Endothelial cell of umbilical vein (primary cell): Measurements from ENCODE around the gene ADIPOR2. TPM values are rescaled to one million over a fixed set of nuclear protein-coding genes. Genes with fewer than 3 reads are reported as not detected.

Experiments used
- BruUV-seq: library from RNA; stranded (reverse); fragments of 400-500 nt; replicated peaks from 2 replicates; lab custom pipeline; 2021; lab: Mats Ljungman, UMichigan
- CTCF ChIA-PET: fragments of 300-600, 350-600 bp; sonication (Branson Sonifier 250); formaldehyde crosslinking; loops from one replicate; lab custom pipeline; 2021; ENCODE audit warnings: antibody characterized with exemption, inconsistent platforms; lab: Charles Lee
- POLR2A ChIA-PET: fragments of 300-600, 350-600 bp; sonication (Branson Sonifier 250); formaldehyde crosslinking; loops from one replicate; lab custom pipeline; 2021; ENCODE audit warnings: antibody characterized with exemption, inconsistent platforms; lab: Charles Lee
- DNase-seq: peaks from one replicate; pipeline ENCODE4 v3.0.0-alpha.2; 2011; ENCODE audit warnings: low read depth, low spot score
- FAIRE-seq: peaks from 2 replicates; lab custom pipeline; 2011; peaks lifted over from hg19 to GRCh38; lab: Jason Lieb, UNC
- H2AFZ ChIP-seq: 2 replicates; pipeline ENCODE4 v1.6.0; 2012; ENCODE audit warnings: low read depth, low read length, control low read depth, inconsistent platforms
- H3K27ac ChIP-seq: 2 replicates; pipeline ENCODE4 v1.5.1; 2011; ENCODE audit warnings: low read depth, mild to moderate bottlenecking, control low read depth, low read length, moderate library complexity; ENCODE audit not compliant: insufficient read depth
- H3K27me3 ChIP-seq, 2 experiments: 2 replicates each; pipeline versions ENCODE4 v1.6.0 to v1.6.1; 2011; ENCODE audit warnings: low read length in 2 of 2, mixed read lengths in 1 of 2; ENCODE audit not compliant: control insufficient read depth in 2 of 2, insufficient read depth in 2 of 2
- H3K36me3 ChIP-seq, 2 experiments: 2 replicates in 1 of 2; 3 replicates in 1 of 2; pipeline ENCODE4 v1.5.1; 2011; ENCODE audit warnings: low read length in 2 of 2, mild to moderate bottlenecking in 1 of 2, moderate library complexity in 1 of 2; ENCODE audit not compliant: control insufficient read depth in 2 of 2, insufficient read depth in 2 of 2; ENCODE audit errors: extremely low read depth in 1 of 2
- H3K4me1 ChIP-seq: 3 replicates; pipeline ENCODE4 v1.5.1; 2011; ENCODE audit warnings: mild to moderate bottlenecking, low read length; ENCODE audit not compliant: control insufficient read depth, insufficient read depth; ENCODE audit errors: extremely low read depth
- H3K4me2 ChIP-seq: 2 replicates; pipeline ENCODE4 v1.6.1; 2011; ENCODE audit warnings: low read length, control low read depth, mixed read lengths; ENCODE audit not compliant: insufficient read depth
- H3K4me3 ChIP-seq, 3 experiments: fragments of 200-600 bp in 1 of 3; sonication (generic), shearing (Covaris generic) in 1 of 3; replicated peaks in 1 of 3; 2 replicates each; pipeline ENCODE4 v1.5.1; 2011 to 2016; ENCODE audit warnings: control low read depth in 3 of 3, low read length in 3 of 3, mild to moderate bottlenecking in 2 of 3, inconsistent platforms in 1 of 3, low read depth in 1 of 3, moderate library complexity in 1 of 3; ENCODE audit not compliant: insufficient read depth in 1 of 3
- H3K79me2 ChIP-seq: 2 replicates; pipeline ENCODE4 v1.6.0; 2012; ENCODE audit warnings: low read length, inconsistent platforms; ENCODE audit not compliant: control insufficient read depth, insufficient read depth
- H3K9ac ChIP-seq: replicated peaks from 2 replicates; pipeline ENCODE3; 2011; ENCODE audit warnings: low read length, control low read depth; ENCODE audit not compliant: insufficient read depth; ENCODE audit errors: extremely low read depth
- H3K9me1 ChIP-seq: replicated peaks from 3 replicates; pipeline ENCODE4 v1.6.0; 2011; ENCODE audit warnings: mild to moderate bottlenecking, low read length; ENCODE audit not compliant: control insufficient read depth, insufficient read depth; ENCODE audit errors: extremely low read depth
- H3K9me3 ChIP-seq: replicated peaks from 2 replicates; pipeline ENCODE4 v1.5.1; 2012; ENCODE audit warnings: low read length, inconsistent platforms; ENCODE audit not compliant: control insufficient read depth, insufficient read depth
- H4K20me1 ChIP-seq: replicated peaks from 2 replicates; pipeline ENCODE3; 2011; ENCODE audit warnings: mild to moderate bottlenecking, low read length; ENCODE audit not compliant: control insufficient read depth, insufficient read depth; ENCODE audit errors: extremely low read depth
- EZH2 ChIP-seq: IDR thresholded peaks from 2 replicates; pipeline ENCODE4 v1.6.1; 2012; ENCODE audit warnings: borderline replicate concordance, low read depth, mild to moderate bottlenecking, moderate library complexity, low read length, inconsistent platforms; ENCODE audit not compliant: severe bottlenecking
- FOS ChIP-seq: IDR thresholded peaks from 2 replicates; pipeline ENCODE4 v1.6.1; 2011; ENCODE audit warnings: mild to moderate bottlenecking, low read length, moderate library complexity, borderline replicate concordance; ENCODE audit not compliant: insufficient read depth
- JUN ChIP-seq: IDR thresholded peaks from 2 replicates; pipeline ENCODE4 v1.6.1; 2011; ENCODE audit warnings: borderline replicate concordance, low read depth; ENCODE audit not compliant: insufficient read length, insufficient read depth
- MYC ChIP-seq: IDR thresholded peaks from one replicate; pipeline ENCODE4 v1.6.1; 2011; ENCODE audit warnings: mild to moderate bottlenecking, low read depth, low read length
- POLR2A ChIP-seq: IDR thresholded peaks from 2 replicates; pipeline ENCODE4 v1.6.1; 2012; ENCODE audit warnings: low read depth, mild to moderate bottlenecking, control low read depth, low read length
- POLR2AphosphoS5 ChIP-seq: IDR thresholded peaks from 2 replicates; pipeline ENCODE4 v1.6.1; 2012; ENCODE audit warnings: low read depth, mild to moderate bottlenecking, control low read depth, low read length, moderate library complexity; ENCODE audit not compliant: insufficient read depth
- dilution Hi-C: fragments of 300-500 bp; cut with MboI; formaldehyde crosslinking; loops from one replicate; pipeline ENCODE4 v1.15.0; 2019; ENCODE audit warnings: low sequenced_read_pairs; ENCODE audit not compliant: extremely low pct_ligation_motif_present
- intact Hi-C: fragments of 100-400 bp; cut with micrococcal nuclease; formaldehyde crosslinking; loops from one replicate; pipeline ENCODE4 v1.10.0; 2022
- polyA plus RNA-seq, 4 experiments: library from polyadenylated mRNA; depleted of rRNA in 3 of 4; stranded (reverse) in 3 of 4; unstranded in 1 of 4; fragments of >200 nt; gene quantifications; 2 replicates each; pipeline versions ENCODE4 v1.2.1 to v1.2.3, GENCODE V29; 2011 to 2012; ENCODE audit warnings: missing spikeins in 1 of 4
- total RNA-seq: library from RNA; stranded (reverse); gene quantifications from 2 replicates; pipeline ENCODE4 v1.2.3, GENCODE V29; 2021
- TF ChIP-seq, protein P1 (sequence below), 2 donors: IDR thresholded peaks; 1 replicate in 1 of 2; 2 replicates in 1 of 2; pipeline ENCODE4 v1.5.1; 2011; ENCODE audit warnings: low read length in 2 of 2, mild to moderate bottlenecking in 2 of 2, moderate library complexity in 2 of 2, control low read depth in 1 of 2, inconsistent platforms in 1 of 2, low read depth in 1 of 2; ENCODE audit not compliant: insufficient read depth in 1 of 2; ENCODE audit errors: extremely low read depth in 1 of 2
- TF ChIP-seq, protein P2 (sequence below): IDR thresholded peaks from 2 replicates; pipeline ENCODE4 v1.6.1; 2011; ENCODE audit not compliant: insufficient read depth, insufficient read length

ADIPOR2 gene
- total and polyA plus RNA-seq, 2 donors (not counting 3 experiments of a cell fraction or from before 2014, with no cell fraction given), result 22.5 to 57.3 TPM

DNA sequence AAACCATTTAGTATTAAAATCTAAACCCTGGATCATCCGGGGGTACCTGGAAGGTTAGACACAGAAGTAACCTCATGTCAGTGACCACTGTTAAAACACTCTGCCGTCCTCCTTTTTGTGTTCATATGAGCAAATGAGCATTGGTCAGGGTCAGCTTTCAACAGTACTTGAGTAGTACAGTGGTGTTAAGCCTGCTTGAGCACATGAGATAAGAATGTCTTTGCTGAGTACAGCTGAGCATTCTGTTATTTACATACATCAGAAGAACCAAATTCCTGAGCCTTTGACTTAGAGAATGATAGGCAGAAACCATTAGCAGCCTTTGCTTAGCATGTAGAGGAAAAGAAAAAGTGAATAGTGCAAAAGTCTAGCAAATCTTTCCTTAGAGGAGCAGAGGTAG lies 90.9 kb downstream of the ADIPOR2 start:
- TF ChIP-seq, protein P1, sequence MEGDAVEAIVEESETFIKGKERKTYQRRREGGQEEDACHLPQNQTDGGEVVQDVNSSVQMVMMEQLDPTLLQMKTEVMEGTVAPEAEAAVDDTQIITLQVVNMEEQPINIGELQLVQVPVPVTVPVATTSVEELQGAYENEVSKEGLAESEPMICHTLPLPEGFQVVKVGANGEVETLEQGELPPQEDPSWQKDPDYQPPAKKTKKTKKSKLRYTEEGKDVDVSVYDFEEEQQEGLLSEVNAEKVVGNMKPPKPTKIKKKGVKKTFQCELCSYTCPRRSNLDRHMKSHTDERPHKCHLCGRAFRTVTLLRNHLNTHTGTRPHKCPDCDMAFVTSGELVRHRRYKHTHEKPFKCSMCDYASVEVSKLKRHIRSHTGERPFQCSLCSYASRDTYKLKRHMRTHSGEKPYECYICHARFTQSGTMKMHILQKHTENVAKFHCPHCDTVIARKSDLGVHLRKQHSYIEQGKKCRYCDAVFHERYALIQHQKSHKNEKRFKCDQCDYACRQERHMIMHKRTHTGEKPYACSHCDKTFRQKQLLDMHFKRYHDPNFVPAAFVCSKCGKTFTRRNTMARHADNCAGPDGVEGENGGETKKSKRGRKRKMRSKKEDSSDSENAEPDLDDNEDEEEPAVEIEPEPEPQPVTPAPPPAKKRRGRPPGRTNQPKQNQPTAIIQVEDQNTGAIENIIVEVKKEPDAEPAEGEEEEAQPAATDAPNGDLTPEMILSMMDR (IDR thresholded peaks at IDR 0.05; ENCODE audit: extremely low read depth in 1 of 2, insufficient read depth in 1 of 2, low read depth in 1 of 2, low read length in 2 of 2), result no peak
- TF ChIP-seq, protein P2, sequence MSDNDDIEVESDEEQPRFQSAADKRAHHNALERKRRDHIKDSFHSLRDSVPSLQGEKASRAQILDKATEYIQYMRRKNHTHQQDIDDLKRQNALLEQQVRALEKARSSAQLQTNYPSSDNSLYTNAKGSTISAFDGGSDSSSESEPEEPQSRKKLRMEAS, result no peak
- TF ChIP-seq JUN (no peak), POLR2AphosphoS5 (no peak)
- no peaks in the 10 kb centered on the region for H3K9me3 ChIP-seq
- no TSS peak for BruUV-seq
- intact Hi-C loops (no loop called here), dilution Hi-C loops (no loop called here)
- ChIA-PET CTCF (interaction anchor here (0.9 to 2.0 kb wide), 4 partner anchors 9 to 127 kb away, joined by 3 to 11 read pairs (median 3); partner anchors contain the start of gene ADIPOR2), POLR2A (no interaction called here)
- no peaks in the 10 kb centered on the region for H4K20me1 ChIP-seq
- H3K4me2 ChIP-seq, result no peak overlapping the region
- peaks cover 6 to 7% of the 10 kb centered on the region in 2 experiments for H3K36me3 ChIP-seq
- no peak for DNase-seq
- H3K27ac ChIP-seq, result no peak overlapping the region
- peaks cover 2% of the 10 kb centered on the region for H3K79me2 ChIP-seq
- no peaks in the 10 kb centered on the region for H3K9me1 ChIP-seq
- H3K4me1 ChIP-seq, result peaks cover 9% of the 10 kb centered on the region
- H3K9ac ChIP-seq, result no peak overlapping the region
- no peaks in the 10 kb centered on the region for H3K27me3 ChIP-seq
- H2AFZ ChIP-seq, result no peak overlapping the region
- H3K4me3 ChIP-seq, result no peak overlapping the region
- no peak for FAIRE-seq

DNA sequence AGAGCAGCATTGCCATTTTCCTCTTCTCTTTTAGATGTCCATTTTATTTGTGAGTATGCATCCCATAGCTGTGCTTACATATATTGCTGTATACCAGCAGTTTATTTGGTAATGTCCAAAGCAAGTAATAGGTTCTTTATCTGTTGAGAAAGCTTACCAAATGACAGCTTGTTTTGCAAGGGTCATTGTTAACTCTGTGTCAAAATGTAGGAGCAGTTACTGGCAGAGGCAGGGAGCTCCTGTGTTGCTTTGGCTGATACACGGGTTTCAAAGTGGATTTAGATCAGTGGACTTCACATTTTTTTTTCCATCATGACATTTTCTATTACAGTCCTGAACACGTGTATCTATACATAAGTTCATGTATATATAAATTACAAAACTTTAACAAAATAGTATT lies 91.3 kb downstream of the ADIPOR2 start:
- intact Hi-C loops, result no loop called here
- H3K9me1 ChIP-seq, result no peaks in the 10 kb centered on the region
- H3K9me3 ChIP-seq, result no peaks in the 10 kb centered on the region
- no peak overlapping the region for H3K9ac ChIP-seq
- DNase-seq (no peak), FAIRE-seq (no peak)
- no peaks in the 10 kb centered on the region for H4K20me1 ChIP-seq
- BruUV-seq, result no TSS peak
- no peaks in the 10 kb centered on the region for H3K27me3 ChIP-seq
- peaks cover 6 to 7% of the 10 kb centered on the region in 2 experiments for H3K36me3 ChIP-seq
- no peak overlapping the region for H3K27ac ChIP-seq
- no peak overlapping the region for H3K4me3 ChIP-seq
- ChIA-PET POLR2A (no interaction called here), CTCF (interaction anchor here (0.9 to 2.0 kb wide), 4 partner anchors 9 to 127 kb away, joined by 3 to 11 read pairs (median 3); partner anchors contain the start of gene ADIPOR2)
- peaks cover 9% of the 10 kb centered on the region for H3K4me1 ChIP-seq
- H3K79me2 ChIP-seq, result peaks cover 2% of the 10 kb centered on the region
- no peak for TF ChIP-seq FOS
- TF ChIP-seq EZH2, result no peak
- no peak for TF ChIP-seq JUN
- TF ChIP-seq MYC, result no peak
- no peak for TF ChIP-seq POLR2AphosphoS5
- TF ChIP-seq POLR2A, result no peak
- H2AFZ ChIP-seq, result no peak overlapping the region
- no peak overlapping the region for H3K4me2 ChIP-seq
- dilution Hi-C loops, result no loop called here
